Osteocyte (in vitro differentiated cells): Measurements from ENCODE around the gene COL1A1. TPM values are rescaled to one million over a fixed set of nuclear protein-coding genes. Genes with fewer than 3 reads are reported as not detected.

Experiments
- DNase-seq: peaks from one replicate; pipeline ENCODE4 v3.0.0; 2021; ENCODE audit warnings: mixed read lengths; ENCODE audit not compliant: unreplicated experiment; ENCODE audit errors: extremely low spot score
- H3K27ac Mint-ChIP-seq: one replicate; pipeline ENCODE4 v1.8.0; 2021; ENCODE audit warnings: mild to moderate bottlenecking, mixed read lengths; ENCODE audit not compliant: unreplicated experiment
- H3K27me3 Mint-ChIP-seq: one replicate; pipeline ENCODE4 v1.8.0; 2021; ENCODE audit warnings: mixed read lengths; ENCODE audit not compliant: unreplicated experiment
- H3K36me3 Mint-ChIP-seq: one replicate; pipeline ENCODE4 v1.8.0; 2021; ENCODE audit warnings: mixed read lengths; ENCODE audit not compliant: unreplicated experiment
- H3K4me1 Mint-ChIP-seq: one replicate; pipeline ENCODE4 v1.8.0; 2021; ENCODE audit warnings: mixed read lengths; ENCODE audit not compliant: unreplicated experiment
- H3K4me3 Mint-ChIP-seq: one replicate; pipeline ENCODE4 v1.8.0; 2021; ENCODE audit warnings: mild to moderate bottlenecking, moderate library complexity, mixed read lengths; ENCODE audit not compliant: unreplicated experiment
- H3K9me3 Mint-ChIP-seq: one replicate; pipeline ENCODE4 v1.8.0; 2021; ENCODE audit warnings: mixed read lengths; ENCODE audit not compliant: unreplicated experiment
- total RNA-seq: library from RNA; stranded (reverse); gene quantifications from 2 replicates; pipeline ENCODE4 v1.2.1, GENCODE V29; 2021
- TF ChIP-seq, protein P1 (sequence below): fragments of 200-600 bp; sonication (generic); IDR thresholded peaks from 2 replicates; pipeline ENCODE4 v1.5.0; 2021; ENCODE audit warnings: antibody characterized with exemption, mild to moderate bottlenecking, moderate library complexity

The COL1A1 gene
- total RNA-seq, 1 donor from 2014 or later: 25,918 TPM

DNA sequence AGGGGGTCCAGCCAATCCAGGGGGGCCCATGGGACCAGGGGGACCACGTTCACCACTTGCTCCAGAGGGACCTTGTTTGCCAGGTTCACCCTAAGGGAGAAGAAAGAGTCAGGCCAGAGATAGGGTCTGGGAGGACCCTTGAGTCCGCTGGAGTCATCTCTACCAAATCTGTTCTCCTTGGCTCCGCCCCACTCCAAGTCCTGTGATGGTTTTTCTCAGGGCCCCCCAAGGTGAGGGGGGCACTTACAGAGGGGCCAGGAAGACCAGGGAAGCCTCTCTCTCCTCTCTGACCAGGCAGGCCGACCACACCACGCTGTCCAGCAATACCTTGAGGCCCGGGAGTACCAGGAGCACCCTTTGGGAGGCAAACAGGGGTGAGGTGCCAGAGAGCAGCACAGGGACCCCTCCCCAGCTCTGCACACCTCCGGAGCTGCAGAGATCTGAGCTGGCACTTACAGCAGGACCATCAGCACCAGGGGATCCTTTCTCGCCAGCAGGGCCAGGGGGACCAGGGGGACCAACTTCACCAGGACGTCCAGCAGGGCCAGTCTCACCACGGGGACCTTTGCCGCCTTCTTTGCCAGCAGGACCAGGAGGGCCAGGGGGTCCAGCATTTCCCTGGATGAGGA is 12.4 kb downstream of the COL1A1 start:
- peak overlapping the region; percentile 98 for H3K27ac Mint-ChIP-seq
- H3K9me3 Mint-ChIP-seq: no peaks in the 10 kb centered on the region
- TF ChIP-seq, protein P1, sequence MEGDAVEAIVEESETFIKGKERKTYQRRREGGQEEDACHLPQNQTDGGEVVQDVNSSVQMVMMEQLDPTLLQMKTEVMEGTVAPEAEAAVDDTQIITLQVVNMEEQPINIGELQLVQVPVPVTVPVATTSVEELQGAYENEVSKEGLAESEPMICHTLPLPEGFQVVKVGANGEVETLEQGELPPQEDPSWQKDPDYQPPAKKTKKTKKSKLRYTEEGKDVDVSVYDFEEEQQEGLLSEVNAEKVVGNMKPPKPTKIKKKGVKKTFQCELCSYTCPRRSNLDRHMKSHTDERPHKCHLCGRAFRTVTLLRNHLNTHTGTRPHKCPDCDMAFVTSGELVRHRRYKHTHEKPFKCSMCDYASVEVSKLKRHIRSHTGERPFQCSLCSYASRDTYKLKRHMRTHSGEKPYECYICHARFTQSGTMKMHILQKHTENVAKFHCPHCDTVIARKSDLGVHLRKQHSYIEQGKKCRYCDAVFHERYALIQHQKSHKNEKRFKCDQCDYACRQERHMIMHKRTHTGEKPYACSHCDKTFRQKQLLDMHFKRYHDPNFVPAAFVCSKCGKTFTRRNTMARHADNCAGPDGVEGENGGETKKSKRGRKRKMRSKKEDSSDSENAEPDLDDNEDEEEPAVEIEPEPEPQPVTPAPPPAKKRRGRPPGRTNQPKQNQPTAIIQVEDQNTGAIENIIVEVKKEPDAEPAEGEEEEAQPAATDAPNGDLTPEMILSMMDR: no peak
- H3K27me3 Mint-ChIP-seq: no peaks in the 10 kb centered on the region
- H3K4me3 Mint-ChIP-seq: peak overlapping the region; percentile 42
- no peak for DNase-seq
- peaks cover 96% of the 10 kb centered on the region for H3K4me1 Mint-ChIP-seq
- peaks cover 64% of the 10 kb centered on the region for H3K36me3 Mint-ChIP-seq

DNA sequence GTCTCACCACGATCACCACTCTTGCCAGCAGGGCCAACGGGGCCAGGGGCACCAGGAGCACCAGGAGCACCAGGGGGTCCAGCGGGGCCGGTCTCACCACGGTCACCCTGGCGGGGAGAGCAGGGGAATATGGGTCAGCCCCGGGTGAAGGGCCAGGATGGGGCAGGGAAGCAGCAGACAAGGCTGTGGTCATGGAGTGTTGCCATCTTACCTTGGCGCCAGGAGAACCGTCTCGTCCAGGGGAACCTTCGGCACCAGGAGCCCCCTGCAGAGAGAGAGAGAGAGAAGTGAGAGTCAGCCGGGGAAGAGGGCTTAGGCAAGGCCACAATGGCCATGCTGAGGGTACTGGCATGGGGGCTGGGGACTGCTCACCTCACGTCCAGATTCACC is 12.9 kb downstream of the COL1A1 start:
- peaks cover 59% of the 10 kb centered on the region for H3K36me3 Mint-ChIP-seq
- no peak for DNase-seq
- peaks cover 96% of the 10 kb centered on the region for H3K4me1 Mint-ChIP-seq
- H3K27me3 Mint-ChIP-seq: no peaks in the 10 kb centered on the region
- H3K9me3 Mint-ChIP-seq: no peaks in the 10 kb centered on the region
- TF ChIP-seq, protein P1: no peak
- peak overlapping the region; percentile 35 for H3K4me3 Mint-ChIP-seq
- H3K27ac Mint-ChIP-seq: peak overlapping the region; percentile 98

DNA sequence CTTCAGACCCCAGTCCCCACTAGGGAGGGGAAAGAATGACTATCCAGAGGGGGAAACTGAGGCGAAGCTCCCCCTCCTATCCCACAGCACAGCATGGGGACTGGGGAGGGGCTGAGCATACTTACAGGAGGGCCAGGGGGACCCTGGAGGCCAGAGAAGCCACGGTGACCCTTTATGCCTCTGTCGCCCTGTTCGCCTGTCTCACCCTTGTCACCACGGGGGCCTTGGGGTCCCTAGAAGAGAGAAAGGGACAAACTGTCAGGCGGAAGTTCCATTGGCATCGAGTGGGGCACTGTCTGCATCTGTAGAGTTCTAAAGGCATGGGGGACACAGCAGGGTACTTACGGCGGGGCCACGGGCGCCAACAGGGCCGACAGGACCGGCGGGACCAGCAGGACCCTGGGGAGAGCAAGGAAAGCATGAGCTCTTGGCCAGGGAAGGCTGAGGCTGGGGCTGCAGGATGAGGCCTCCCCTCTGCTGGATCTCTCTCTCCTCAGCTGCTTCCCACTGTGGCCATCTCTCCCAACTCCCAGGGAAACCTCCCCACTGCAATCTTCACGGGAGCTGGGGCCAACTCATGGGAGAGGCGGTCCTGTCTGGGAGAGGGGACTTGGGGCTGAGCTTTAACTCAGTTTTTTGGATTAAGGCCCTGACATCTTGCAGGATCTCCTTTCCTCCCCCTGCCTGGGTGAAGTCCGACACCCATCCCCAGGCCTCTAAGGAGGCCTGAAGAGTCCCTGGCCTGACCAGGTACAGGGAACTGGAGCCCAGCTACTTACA is 13.5 kb downstream of the COL1A1 start:
- H3K9me3 Mint-ChIP-seq: no peaks in the 10 kb centered on the region
- TF ChIP-seq, protein P1: no peak
- H3K36me3 Mint-ChIP-seq: peaks cover 54% of the 10 kb centered on the region
- H3K4me3 Mint-ChIP-seq: peak overlapping the region; percentile 10
- peaks cover 95% of the 10 kb centered on the region for H3K4me1 Mint-ChIP-seq
- no peaks in the 10 kb centered on the region for H3K27me3 Mint-ChIP-seq
- DNase-seq: no peak
- peak overlapping the region; percentile 98 for H3K27ac Mint-ChIP-seq

DNA sequence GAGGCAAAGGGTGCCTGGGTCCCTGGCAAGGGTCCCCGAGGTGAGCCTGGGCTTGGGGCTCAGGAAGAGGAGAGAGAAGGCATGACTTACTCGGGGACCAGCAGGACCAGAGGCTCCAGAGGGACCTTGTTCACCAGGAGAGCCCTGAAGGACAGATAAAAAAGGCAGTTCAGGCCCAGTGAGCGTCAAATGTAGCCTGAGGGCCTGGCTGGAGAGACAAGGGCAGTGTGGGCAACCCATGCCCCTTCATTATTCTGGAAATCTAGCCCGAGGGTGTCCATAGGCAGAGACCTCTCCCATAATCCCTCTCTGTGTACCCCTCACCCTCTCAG is 14.1 kb downstream of the COL1A1 start:
- H3K27me3 Mint-ChIP-seq: no peaks in the 10 kb centered on the region
- peak overlapping the region; percentile 98 for H3K27ac Mint-ChIP-seq
- TF ChIP-seq, protein P1: no peak
- peaks cover 95% of the 10 kb centered on the region for H3K4me1 Mint-ChIP-seq
- H3K4me3 Mint-ChIP-seq: peak overlapping the region; percentile 29
- no peak for DNase-seq
- no peaks in the 10 kb centered on the region for H3K9me3 Mint-ChIP-seq
- peaks cover 51% of the 10 kb centered on the region for H3K36me3 Mint-ChIP-seq

DNA sequence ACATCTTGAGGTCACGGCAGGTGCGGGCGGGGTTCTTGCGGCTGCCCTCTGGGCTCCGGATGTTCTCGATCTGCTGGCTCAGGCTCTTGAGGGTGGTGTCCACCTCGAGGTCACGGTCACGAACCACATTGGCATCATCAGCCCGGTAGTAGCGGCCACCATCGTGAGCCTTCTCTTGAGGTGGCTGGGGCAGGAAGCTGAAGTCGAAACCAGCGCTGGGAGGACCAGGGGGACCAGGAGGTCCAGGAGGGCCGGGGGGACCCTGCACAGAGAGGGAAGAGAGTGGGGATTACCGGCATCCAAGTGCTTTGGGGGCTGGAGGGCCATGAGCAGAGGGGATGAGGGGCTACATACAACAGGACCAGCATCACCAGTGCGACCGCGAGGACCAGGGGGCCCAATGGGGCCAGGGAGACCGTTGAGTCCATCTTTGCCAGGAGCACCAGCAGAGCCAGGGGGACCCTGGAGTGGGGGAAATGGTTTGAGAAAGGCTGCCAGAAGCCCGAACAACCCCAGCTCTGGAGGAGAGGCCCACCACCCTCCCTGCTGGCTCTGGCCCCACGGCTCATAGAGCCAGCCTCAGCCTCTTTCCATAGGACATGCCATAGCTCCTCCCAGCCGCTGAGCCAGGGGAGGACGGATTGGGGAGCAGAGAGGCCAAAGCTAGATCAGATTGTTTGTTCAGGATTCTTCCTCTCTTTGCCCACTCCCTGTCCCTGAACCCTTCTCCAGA is 14.6 kb downstream of the COL1A1 start:
- H3K27me3 Mint-ChIP-seq: no peaks in the 10 kb centered on the region
- H3K4me3 Mint-ChIP-seq: peak overlapping the region; percentile 29
- H3K27ac Mint-ChIP-seq: peak overlapping the region; percentile 98
- no peaks in the 10 kb centered on the region for H3K9me3 Mint-ChIP-seq
- DNase-seq: no peak
- peaks cover 51% of the 10 kb centered on the region for H3K36me3 Mint-ChIP-seq
- H3K4me1 Mint-ChIP-seq: peaks cover 93% of the 10 kb centered on the region
- TF ChIP-seq, protein P1: no peak
